Stimulated activated CD4-positive, alpha-beta T cell treated with anti-CD3 and anti-CD28 coated beads, Interleukin-15, amount 100 ng/mL, for 24 hours (primary cell): ENCODE results near the gene OTX2.

ENCODE experiments used
- DNase-seq: peaks from one replicate; pipeline ENCODE4 v3.0.0-alpha.2; 2020

OTX2 gene

GRCh38 chr14:56794557-56795283 is 15.6 kb downstream of the OTX2 start:
- no peak for DNase-seq

- no peak for DNase-seq
These were observed 16.2 kb downstream of the OTX2 start for GRCh38 chr14:56794088-56794556.

GRCh38 chr14:56789955-56790354 is 20.3 kb downstream of the OTX2 start:
- no peak for DNase-seq

GRCh38 chr14:56787530-56787929 is 22.7 kb downstream of the OTX2 start:
- no peak for DNase-seq

- DNase-seq = no peak
These were observed 27.6 kb downstream of the OTX2 start for GRCh38 chr14:56782711-56783110.

- no peak for DNase-seq
These were observed 35.8 kb downstream of the OTX2 start for GRCh38 chr14:56774503-56774902.

GRCh38 chr14:56770512-56770911 is 39.8 kb downstream of the OTX2 start:
- DNase-seq = no peak

- DNase-seq = no peak
These were observed 49.9 kb downstream of the OTX2 start for GRCh38 chr14:56760164-56760914.

- DNase-seq = no peak
These were observed 50.6 kb downstream of the OTX2 start for GRCh38 chr14:56759633-56760032.

- no peak for DNase-seq
These were observed 51.2 kb downstream of the OTX2 start for GRCh38 chr14:56759094-56759493.

GRCh38 chr14:56754921-56755320 is 55.4 kb downstream of the OTX2 start:
- no peak for DNase-seq

- no peak for DNase-seq
These were observed 56.9 kb downstream of the OTX2 start for GRCh38 chr14:56753396-56753795.

- no peak for DNase-seq
These were observed 57.9 kb downstream of the OTX2 start for GRCh38 chr14:56752428-56752827.

- DNase-seq = no peak
These were observed 58.8 kb downstream of the OTX2 start for GRCh38 chr14:56751471-56751870.
